ENCODE measurements around the gene CDH15. TPM values are rescaled to one million over a fixed set of nuclear protein-coding genes. Genes with fewer than 3 reads are reported as not detected.

The CDH15 gene
- total and polyA plus RNA-seq, 2 of the 13 experiments (the other 11 are each of a cell fraction or from before 2014, with no cell fraction given), result 0.74 to 2.2 TPM

DNA sequence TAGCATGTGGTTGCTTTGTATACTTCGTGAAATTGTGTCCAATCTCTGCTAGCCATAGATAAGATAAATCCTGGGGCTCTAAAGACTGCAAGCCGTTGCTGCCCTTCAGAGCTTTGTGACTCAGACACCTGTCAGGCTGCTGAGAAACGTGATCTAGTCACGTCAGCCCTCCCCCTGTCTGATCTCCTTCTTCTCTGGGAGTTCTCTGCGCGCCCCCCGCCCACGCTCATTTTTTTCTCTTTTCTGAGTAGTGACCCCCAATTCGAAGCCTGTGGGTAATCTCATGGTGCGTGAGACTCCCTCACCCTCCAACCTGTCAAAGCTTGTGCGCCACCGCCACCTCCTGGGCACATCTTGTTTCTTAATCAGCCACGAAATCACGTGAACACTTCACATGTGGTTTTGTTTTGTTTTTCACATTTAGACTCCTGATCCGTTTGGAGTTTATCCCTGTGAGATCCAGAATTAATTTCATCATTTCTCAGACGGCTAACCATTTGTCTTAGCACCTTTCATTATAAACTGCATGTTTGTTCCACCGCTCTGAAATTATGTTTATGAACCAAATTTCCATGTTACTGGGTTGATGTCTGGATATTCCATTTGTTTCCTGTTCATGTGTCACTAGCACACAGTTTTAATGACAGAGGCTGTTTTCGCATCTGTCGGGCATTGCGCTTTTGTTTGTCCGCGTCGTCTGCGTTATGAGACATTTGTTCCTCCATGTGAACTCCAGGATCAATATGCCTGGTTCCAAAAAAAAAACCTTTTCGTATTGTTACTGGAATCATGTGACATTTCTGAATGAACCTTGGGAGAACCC, 45.0 kb downstream of the CDH15 start (continued):
- TF ChIP-seq ZBTB34 (CRISPR knock-in tag; IDR thresholded peaks at IDR 0.05), result no peak
- peak; percentile 73; the same call in 1 of the 2 replicates for TF ChIP-seq SIN3A (IDR thresholded peaks at IDR 0.05; ENCODE audit: borderline replicate concordance, low read depth, low read length)
- TF ChIP-seq ARID3A (IDR thresholded peaks at IDR 0.05; ENCODE audit: low read depth, low read length), result no peak
- TF ChIP-seq ZNF790 (CRISPR knock-in tag; IDR thresholded peaks at IDR 0.05; ENCODE audit: borderline replicate concordance), result no peak
- peak; percentile 33; the same call in 1 of the 2 replicates for TF ChIP-seq POLR2G (IDR thresholded peaks at IDR 0.05; ENCODE audit: low read depth, low read length)
- TF ChIP-seq ZNF883 (CRISPR knock-in tag; IDR thresholded peaks at IDR 0.05; ENCODE audit: not compliant biosample characterization), result no peak
- TF ChIP-seq, protein P1, sequence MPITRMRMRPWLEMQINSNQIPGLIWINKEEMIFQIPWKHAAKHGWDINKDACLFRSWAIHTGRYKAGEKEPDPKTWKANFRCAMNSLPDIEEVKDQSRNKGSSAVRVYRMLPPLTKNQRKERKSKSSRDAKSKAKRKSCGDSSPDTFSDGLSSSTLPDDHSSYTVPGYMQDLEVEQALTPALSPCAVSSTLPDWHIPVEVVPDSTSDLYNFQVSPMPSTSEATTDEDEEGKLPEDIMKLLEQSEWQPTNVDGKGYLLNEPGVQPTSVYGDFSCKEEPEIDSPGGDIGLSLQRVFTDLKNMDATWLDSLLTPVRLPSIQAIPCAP (CRISPR knock-in tag; IDR thresholded peaks at IDR 0.05; ENCODE audit: low read depth), result no peak
- TF ChIP-seq, protein P2, sequence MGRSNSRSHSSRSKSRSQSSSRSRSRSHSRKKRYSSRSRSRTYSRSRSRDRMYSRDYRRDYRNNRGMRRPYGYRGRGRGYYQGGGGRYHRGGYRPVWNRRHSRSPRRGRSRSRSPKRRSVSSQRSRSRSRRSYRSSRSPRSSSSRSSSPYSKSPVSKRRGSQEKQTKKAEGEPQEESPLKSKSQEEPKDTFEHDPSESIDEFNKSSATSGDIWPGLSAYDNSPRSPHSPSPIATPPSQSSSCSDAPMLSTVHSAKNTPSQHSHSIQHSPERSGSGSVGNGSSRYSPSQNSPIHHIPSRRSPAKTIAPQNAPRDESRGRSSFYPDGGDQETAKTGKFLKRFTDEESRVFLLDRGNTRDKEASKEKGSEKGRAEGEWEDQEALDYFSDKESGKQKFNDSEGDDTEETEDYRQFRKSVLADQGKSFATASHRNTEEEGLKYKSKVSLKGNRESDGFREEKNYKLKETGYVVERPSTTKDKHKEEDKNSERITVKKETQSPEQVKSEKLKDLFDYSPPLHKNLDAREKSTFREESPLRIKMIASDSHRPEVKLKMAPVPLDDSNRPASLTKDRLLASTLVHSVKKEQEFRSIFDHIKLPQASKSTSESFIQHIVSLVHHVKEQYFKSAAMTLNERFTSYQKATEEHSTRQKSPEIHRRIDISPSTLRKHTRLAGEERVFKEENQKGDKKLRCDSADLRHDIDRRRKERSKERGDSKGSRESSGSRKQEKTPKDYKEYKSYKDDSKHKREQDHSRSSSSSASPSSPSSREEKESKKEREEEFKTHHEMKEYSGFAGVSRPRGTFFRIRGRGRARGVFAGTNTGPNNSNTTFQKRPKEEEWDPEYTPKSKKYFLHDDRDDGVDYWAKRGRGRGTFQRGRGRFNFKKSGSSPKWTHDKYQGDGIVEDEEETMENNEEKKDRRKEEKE (IDR thresholded peaks at IDR 0.05), result no peak
- no peak for TF ChIP-seq FOXM1 (CRISPR knock-in tag; IDR thresholded peaks at IDR 0.05)
- TF ChIP-seq MXD3 (CRISPR knock-in tag; IDR thresholded peaks at IDR 0.05), result no peak
- TF ChIP-seq HOXA7 (CRISPR knock-in tag; IDR thresholded peaks at IDR 0.05), result no peak
- TF ChIP-seq, protein P3, sequence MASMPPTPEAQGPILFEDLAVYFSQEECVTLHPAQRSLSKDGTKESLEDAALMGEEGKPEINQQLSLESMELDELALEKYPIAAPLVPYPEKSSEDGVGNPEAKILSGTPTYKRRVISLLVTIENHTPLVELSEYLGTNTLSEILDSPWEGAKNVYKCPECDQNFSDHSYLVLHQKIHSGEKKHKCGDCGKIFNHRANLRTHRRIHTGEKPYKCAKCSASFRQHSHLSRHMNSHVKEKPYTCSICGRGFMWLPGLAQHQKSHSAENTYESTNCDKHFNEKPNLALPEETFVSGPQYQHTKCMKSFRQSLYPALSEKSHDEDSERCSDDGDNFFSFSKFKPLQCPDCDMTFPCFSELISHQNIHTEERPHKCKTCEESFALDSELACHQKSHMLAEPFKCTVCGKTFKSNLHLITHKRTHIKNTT (CRISPR knock-in tag; IDR thresholded peaks at IDR 0.05), result no peak
- TF ChIP-seq CCAR2 (optimal IDR thresholded peaks at IDR 0.05; ENCODE audit: low read depth, low read length), result no peak
- TF ChIP-seq KLF6 (CRISPR knock-in tag; IDR thresholded peaks at IDR 0.05), result no peak
- TF ChIP-seq NFKB2 (CRISPR knock-in tag; IDR thresholded peaks at IDR 0.05; ENCODE audit: borderline replicate concordance), result no peak
- peak; percentile 94; the same call in 2 of the 3 replicates for TF ChIP-seq MXI1 (IDR thresholded peaks at IDR 0.05; ENCODE audit: borderline replicate concordance, low read depth, low read length)
- TF ChIP-seq ZNF75D (CRISPR knock-in tag; IDR thresholded peaks at IDR 0.05; ENCODE audit: borderline replicate concordance), result no peak
